Activated CD4-positive, CD25-positive, alpha-beta regulatory T cell treated with anti-CD3 and anti-CD28 coated beads, Interleukin-2, amount 50 U/mL, for 24 hours (primary cell): Measurements from ENCODE around the gene HOXA2.

Source experiments
- ATAC-seq, 2 donors: fragments of 150-1000 bp; cut with Tn5 transposase; one replicate each; pipeline ENCODE4 v1.10.0; 2021; ENCODE audit warnings: mild to moderate bottlenecking in 1 of 2, moderate library complexity in 1 of 2

Gene HOXA2

GRCh38 chr7:27102581-27103442 lies at the start of gene HOXA2:
Gene HOXA2, minus strand, starts transcription at chr7:27102683. Its CDS starts 183 bp downstream, at chr7:27102500.
- ATAC-seq: no peak

GRCh38 chr7:27151341-27151930 lies 49.0 kb upstream of the HOXA2 start:
- ATAC-seq: no peak

- ATAC-seq: peak; percentile 81 to 85
Measured at GRCh38 chr7:27150568-27151340, 48.3 kb upstream of the HOXA2 start.

- no peak for ATAC-seq
Measured at GRCh38 chr7:27149842-27150567, 47.5 kb upstream of the HOXA2 start.

GRCh38 chr7:27148756-27149641 lies 46.5 kb upstream of the HOXA2 start:
- ATAC-seq: no peak

- ATAC-seq: no peak
Measured at GRCh38 chr7:27148031-27148755, 45.7 kb upstream of the HOXA2 start.

GRCh38 chr7:27147199-27148030 lies 44.9 kb upstream of the HOXA2 start, which contains the start of gene HOXA6:
Gene HOXA6, minus strand, starts transcription at chr7:27147774. Its CDS starts 25 bp downstream, at chr7:27147749.
- ATAC-seq: no peak

- ATAC-seq: no peak
Measured at GRCh38 chr7:27146491-27147198, 44.2 kb upstream of the HOXA2 start.

- no peak for ATAC-seq
Measured at GRCh38 chr7:27145914-27146412, 43.5 kb upstream of the HOXA2 start.

GRCh38 chr7:27145165-27145913 lies 42.9 kb upstream of the HOXA2 start:
- ATAC-seq: no peak

- no peak for ATAC-seq
Measured at GRCh38 chr7:27144781-27145164, 42.3 kb upstream of the HOXA2 start.

GRCh38 chr7:27143950-27144780 lies 41.7 kb upstream of the HOXA2 start:
- ATAC-seq: no peak

GRCh38 chr7:27143023-27143949 lies 40.8 kb upstream of the HOXA2 start, which contains the start of gene HOXA5:
Gene HOXA5, minus strand, starts transcription at chr7:27143681. Its CDS starts 74 bp downstream, at chr7:27143607.
- ATAC-seq: no peak

GRCh38 chr7:27142580-27143022 lies 40.1 kb upstream of the HOXA2 start:
- ATAC-seq: no peak

- no peak for ATAC-seq
Measured at GRCh38 chr7:27141923-27142579, 39.6 kb upstream of the HOXA2 start.
